Measurements from ENCODE around the gene CDH13.

The CDH13 gene

GRCh38 chr16:82626791-82627261 lies at the start of gene CDH13:
Gene CDH13, plus strand, starts transcription at chr16:82626969.
- DNase-seq: no peak

- peak; percentile 20 for DNase-seq
These were observed 46.4 kb upstream of the CDH13 start for GRCh38 chr16:82580298-82580890.

- DNase-seq: no peak
These were observed 43.8 kb upstream of the CDH13 start for GRCh38 chr16:82582975-82583374.

DNA sequence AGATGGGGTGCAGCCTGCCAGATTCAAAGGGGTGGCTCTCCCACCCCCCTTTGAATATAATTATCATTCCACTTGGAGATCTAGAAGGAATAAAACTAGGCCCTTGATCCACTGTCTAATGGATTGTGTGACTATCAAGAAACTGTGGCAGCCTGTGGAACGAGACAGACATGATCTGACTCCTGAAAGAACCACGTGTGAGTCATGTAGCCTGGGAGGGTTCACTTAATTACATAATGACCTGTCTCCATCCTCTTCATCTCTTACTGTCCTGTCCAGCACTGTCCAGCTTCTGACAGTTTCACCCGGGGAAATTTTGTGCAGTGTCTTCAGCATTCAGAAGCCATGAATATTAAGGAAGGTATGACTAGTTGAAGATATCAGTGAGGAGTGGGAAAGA lies 43.3 kb upstream of the CDH13 start:
- no peak for DNase-seq

DNA sequence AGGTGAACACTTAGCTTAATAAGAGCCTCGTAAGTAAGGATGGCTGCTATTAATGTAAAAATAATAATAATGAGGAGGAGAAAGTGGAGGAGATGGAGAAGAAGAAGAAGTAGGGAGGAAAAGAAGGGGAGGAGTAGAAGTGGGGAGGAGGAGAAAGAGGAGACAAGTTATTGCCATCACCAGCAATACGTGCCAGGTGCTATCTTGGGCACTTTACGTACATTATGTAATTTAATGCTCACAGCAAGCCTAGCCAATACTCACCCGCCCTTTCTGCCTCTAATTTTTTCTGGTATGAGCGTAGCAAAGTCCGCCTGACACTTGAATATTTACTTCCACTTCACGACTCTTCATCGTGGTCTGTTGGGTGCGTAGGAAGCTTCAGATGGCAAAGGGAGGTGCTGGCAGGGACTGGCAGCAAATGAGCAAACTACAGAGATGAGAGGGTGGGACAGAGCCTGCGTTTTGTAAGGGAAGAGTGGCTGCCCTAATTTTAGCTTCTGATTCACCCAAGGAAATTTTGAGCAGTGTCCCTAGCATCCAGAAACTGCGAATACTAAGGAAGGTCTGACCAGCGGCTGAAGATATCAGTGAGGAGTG lies 42.1 kb upstream of the CDH13 start:
- no peak for DNase-seq

- DNase-seq: no peak
These were observed 41.1 kb upstream of the CDH13 start for GRCh38 chr16:82585675-82586074.

DNA sequence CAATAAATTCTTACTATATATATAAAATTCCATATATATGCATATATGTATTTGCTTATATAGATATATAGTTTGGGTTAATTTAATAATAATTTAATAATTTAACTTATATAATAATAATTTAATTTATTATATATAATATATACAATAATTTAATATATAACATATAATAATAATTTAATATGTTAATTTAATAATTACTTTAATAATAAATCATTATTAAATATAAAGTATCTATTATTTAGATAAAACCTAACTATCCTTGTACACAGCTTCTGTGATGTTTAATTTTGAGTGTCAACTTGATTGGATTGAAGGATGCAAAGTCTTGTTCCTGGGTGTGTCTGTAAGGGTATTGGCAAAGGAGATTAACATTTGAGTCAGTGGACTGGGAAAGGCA lies 40.6 kb upstream of the CDH13 start:
- no peak for DNase-seq

GRCh38 chr16:82587289-82587688 lies 39.5 kb upstream of the CDH13 start:
- DNase-seq: no peak

- DNase-seq: no peak
These were observed 37.4 kb upstream of the CDH13 start for GRCh38 chr16:82589407-82589806.

- DNase-seq: no peak
These were observed 32.7 kb upstream of the CDH13 start for GRCh38 chr16:82594114-82594513.

DNA sequence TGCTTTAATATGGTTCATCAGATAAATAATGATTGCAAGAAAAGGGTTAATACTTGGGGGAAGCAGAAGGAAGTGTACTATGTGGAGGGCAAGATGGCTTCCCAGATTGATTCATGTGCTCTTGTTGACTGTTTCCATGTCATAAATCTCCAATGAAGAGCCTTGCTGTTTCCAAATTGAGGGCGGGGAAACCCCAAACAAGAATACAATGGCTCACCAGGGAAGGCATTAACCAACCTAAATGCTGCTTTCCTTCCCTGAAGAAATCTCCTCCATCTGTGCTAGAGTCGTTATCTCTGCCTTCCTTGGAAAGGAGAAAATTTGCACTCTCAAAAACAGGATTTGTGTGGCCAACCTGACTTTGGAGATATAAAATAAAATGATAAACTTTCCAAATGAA lies 28.0 kb upstream of the CDH13 start:
- DNase-seq: no peak

- no peak for DNase-seq
These were observed 24.7 kb upstream of the CDH13 start for GRCh38 chr16:82601989-82602640.

- no peak for DNase-seq
These were observed 22.9 kb upstream of the CDH13 start for GRCh38 chr16:82603784-82604411.

DNA sequence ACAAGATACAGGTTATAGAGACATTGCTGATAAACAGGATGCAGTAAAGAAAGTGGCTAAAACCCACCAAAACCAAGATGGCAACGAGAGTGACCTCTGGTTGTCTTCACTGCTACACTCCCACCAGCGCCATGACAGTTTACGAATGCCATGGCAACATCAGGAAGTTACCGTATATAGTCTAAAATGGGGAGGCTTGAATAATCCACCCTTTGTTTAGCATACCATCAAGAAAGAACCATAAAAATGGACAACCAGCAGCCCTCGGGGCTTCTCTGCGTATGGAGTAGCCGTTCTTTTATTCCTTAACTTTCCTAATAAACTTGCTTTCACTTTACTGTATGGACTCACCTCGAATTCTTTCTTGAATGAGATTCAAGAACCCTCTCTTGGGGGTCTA lies 21.7 kb upstream of the CDH13 start:
- DNase-seq: no peak

GRCh38 chr16:82605863-82606620 lies 20.7 kb upstream of the CDH13 start:
- no peak for DNase-seq

DNA sequence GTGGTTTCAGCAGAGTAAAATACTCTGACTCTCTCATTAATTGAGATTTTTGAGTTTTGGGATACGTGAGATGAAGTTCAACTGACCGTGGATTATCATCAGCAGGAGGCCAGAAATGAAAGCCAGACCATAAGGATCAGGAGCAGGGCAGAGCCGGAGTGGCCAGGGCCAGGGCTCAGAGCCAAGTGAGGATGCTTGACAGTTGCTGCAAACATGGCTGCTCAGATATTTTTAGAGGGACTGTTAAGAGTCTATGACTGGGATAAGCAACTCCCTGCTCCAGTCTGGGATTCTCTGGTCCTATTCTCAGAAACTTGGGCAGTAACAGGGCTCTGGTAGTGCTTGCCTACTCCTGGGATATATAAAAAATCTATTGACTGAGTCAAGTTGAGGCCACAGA lies 17.6 kb upstream of the CDH13 start:
- DNase-seq: no peak

GRCh38 chr16:82612263-82612662 lies 14.5 kb upstream of the CDH13 start:
- DNase-seq: no peak

GRCh38 chr16:82616356-82616755 lies 10.4 kb upstream of the CDH13 start:
- no peak for DNase-seq

- DNase-seq: no peak
These were observed 5.0 kb upstream of the CDH13 start for GRCh38 chr16:82621781-82622180.

DNA sequence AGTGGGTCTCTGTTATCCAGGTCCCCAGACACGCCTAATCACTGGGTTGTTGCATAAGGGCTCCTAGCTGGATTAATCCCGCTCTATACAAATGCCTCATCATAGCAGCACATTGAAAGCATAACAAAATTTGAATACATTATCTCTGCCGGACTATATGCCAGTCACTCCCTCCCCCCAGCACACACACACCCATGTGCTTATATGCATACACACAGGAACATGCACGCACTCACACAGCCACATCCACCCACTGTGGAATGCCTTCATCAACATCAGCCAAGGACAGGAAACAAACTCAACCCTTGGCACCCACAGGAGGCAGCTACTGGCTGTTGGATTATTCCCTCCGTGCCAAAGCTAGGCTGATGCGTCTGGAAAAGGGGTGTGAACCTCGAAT lies 3.5 kb upstream of the CDH13 start:
- DNase-seq: no peak

- no peak for DNase-seq
These were observed 1.5 kb upstream of the CDH13 start for GRCh38 chr16:82625066-82625968.

DNA sequence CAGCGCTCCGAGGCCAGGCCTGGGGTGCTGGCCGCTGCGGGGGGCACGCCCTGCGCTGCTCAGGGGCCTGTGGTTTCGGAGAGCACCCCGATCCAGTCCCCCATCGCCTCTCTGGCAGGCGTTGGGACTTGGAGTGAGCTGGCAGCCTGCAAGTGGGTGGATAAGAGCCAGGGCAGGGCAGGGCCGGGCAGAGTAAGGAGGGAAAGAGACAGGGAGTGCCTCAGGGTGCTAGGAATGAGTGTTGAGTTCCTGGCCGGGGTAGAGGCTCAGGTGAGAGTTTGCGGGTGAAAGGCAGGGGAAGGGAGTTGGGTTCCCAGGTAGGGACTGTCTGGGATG lies 1.3 kb downstream of the CDH13 start:
- DNase-seq: no peak

Measured in NCI-H774 (cell line).